ENCODE results near the gene KAZN. TPM values are rescaled to one million over a fixed set of nuclear protein-coding genes. Genes with fewer than 3 reads are reported as not detected.

Gene KAZN
- total RNA-seq, 1 donor from 2014 or later = 7.9 TPM

DNA sequence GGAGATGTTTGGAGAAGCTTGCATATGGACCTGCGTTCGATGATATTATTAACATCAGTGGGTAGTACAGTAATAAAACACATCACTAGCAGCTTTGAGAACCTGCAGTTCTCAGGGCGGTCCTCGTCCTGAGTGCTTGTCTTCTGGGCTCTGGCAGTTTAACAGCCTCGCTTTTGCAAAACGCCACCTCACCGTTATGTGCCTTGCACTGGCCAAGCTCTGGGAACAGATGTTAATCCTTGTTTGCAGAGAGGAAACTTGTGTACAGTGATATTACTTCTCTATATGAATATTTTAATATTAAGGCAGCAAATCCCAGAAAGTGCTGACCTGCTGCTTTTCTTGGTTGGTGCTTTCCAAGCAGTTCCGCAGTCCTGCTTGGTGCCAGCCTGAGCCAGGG is 387.7 kb downstream of the KAZN start:
- Mint-ChIP-seq H3K27ac (ENCODE audit: unreplicated experiment) (no peak overlapping the region), H3K4me3 (ENCODE audit: unreplicated experiment) (no peak overlapping the region)

DNA sequence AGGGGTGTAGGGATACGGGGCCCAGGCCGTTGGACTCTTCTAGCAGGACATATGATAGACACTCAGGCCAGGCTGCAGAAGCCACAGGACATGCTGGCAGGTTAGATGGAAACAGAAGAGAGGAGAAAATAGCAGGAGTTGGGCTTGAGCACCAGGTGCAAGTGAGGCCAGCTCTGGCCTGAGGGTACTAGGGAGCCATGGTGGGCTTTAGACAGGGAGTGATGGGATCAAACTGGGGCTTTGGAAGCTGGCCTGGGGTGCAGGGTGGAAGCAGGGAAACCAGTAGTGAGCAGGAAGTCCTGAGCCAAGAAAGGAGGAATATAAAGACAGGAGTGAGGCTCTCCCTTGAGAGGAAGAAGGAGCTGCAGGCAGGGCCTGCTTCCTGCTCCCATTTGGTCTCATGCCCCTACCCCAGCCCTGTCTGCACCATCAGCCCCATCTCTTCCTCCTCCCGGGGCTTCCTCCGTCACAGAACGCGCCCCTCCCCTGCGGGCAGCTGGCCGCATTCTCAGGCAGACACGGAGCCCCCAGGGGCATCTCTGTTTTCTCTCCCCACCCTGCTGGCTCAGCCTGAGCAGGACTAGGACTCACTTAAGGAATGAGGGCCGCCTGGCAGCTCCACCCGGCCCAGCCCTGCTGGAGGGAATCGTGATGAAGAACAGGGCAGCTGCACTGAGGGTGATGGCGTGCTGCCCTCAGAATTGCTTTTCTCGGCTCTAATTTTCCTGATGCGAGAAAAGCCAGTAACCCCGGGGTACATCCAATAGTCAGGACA is 389.5 kb downstream of the KAZN start:
- TF ChIP-seq, protein P1, sequence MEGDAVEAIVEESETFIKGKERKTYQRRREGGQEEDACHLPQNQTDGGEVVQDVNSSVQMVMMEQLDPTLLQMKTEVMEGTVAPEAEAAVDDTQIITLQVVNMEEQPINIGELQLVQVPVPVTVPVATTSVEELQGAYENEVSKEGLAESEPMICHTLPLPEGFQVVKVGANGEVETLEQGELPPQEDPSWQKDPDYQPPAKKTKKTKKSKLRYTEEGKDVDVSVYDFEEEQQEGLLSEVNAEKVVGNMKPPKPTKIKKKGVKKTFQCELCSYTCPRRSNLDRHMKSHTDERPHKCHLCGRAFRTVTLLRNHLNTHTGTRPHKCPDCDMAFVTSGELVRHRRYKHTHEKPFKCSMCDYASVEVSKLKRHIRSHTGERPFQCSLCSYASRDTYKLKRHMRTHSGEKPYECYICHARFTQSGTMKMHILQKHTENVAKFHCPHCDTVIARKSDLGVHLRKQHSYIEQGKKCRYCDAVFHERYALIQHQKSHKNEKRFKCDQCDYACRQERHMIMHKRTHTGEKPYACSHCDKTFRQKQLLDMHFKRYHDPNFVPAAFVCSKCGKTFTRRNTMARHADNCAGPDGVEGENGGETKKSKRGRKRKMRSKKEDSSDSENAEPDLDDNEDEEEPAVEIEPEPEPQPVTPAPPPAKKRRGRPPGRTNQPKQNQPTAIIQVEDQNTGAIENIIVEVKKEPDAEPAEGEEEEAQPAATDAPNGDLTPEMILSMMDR (IDR thresholded peaks at IDR 0.05; ENCODE audit: partially characterized antibody, unreplicated experiment) = no peak
- peaks cover 2% of the 10 kb centered on the region for H3K4me1 Mint-ChIP-seq (ENCODE audit: low read depth, unreplicated experiment)
- DNase-seq = peak; percentile 46
- no peak overlapping the region for H3K27ac Mint-ChIP-seq (ENCODE audit: unreplicated experiment)
- H3K4me3 Mint-ChIP-seq (ENCODE audit: unreplicated experiment) = no peak overlapping the region
- no peaks in the 10 kb centered on the region for H3K36me3 Mint-ChIP-seq (ENCODE audit: unreplicated experiment)
- peaks cover 5% of the 10 kb centered on the region for H3K27me3 Mint-ChIP-seq (ENCODE audit: unreplicated experiment)
- peaks cover 4% of the 10 kb centered on the region for H3K9me3 Mint-ChIP-seq (ENCODE audit: unreplicated experiment)

More for the DNA sequence above, 387.7 kb downstream of the KAZN start:
- Mint-ChIP-seq H3K36me3 (ENCODE audit: unreplicated experiment) (no peaks in the 10 kb centered on the region), H3K9me3 (ENCODE audit: unreplicated experiment) (peaks cover 4% of the 10 kb centered on the region), H3K4me1 (ENCODE audit: low read depth, unreplicated experiment) (peaks cover 2% of the 10 kb centered on the region), H3K27me3 (ENCODE audit: unreplicated experiment) (peaks cover 5% of the 10 kb centered on the region)
- TF ChIP-seq, protein P1 (IDR thresholded peaks at IDR 0.05; ENCODE audit: partially characterized antibody, unreplicated experiment) = no peak
- no peak for DNase-seq

DNA sequence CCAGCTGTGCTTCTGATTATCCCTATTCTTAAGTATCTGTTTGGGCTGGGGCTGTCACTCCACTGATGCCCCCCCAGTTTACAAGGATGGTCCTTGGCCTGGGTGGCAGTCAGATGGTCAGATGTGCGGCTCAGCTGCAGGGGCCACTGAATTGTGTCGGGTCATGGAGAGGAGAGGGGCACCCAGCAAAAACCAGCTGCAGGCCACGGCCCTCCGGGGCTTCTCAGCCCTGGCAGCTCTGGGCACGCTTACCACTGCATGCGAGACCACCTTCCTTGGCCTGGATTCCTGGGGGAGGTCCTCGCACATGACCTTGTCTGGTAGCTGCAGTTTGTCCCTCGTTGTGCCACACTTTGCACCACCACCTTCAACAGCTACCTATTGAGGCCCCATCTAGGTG is 390.2 kb downstream of the KAZN start:
- Mint-ChIP-seq H3K27me3 (ENCODE audit: unreplicated experiment) (peaks cover 5% of the 10 kb centered on the region), H3K27ac (ENCODE audit: unreplicated experiment) (no peak overlapping the region), H3K36me3 (ENCODE audit: unreplicated experiment) (no peaks in the 10 kb centered on the region), H3K9me3 (ENCODE audit: unreplicated experiment) (peaks cover 4% of the 10 kb centered on the region), H3K4me1 (ENCODE audit: low read depth, unreplicated experiment) (peaks cover 2% of the 10 kb centered on the region), H3K4me3 (ENCODE audit: unreplicated experiment) (no peak overlapping the region)
- no peak for DNase-seq
- TF ChIP-seq, protein P1 (IDR thresholded peaks at IDR 0.05; ENCODE audit: partially characterized antibody, unreplicated experiment) = no peak

DNA sequence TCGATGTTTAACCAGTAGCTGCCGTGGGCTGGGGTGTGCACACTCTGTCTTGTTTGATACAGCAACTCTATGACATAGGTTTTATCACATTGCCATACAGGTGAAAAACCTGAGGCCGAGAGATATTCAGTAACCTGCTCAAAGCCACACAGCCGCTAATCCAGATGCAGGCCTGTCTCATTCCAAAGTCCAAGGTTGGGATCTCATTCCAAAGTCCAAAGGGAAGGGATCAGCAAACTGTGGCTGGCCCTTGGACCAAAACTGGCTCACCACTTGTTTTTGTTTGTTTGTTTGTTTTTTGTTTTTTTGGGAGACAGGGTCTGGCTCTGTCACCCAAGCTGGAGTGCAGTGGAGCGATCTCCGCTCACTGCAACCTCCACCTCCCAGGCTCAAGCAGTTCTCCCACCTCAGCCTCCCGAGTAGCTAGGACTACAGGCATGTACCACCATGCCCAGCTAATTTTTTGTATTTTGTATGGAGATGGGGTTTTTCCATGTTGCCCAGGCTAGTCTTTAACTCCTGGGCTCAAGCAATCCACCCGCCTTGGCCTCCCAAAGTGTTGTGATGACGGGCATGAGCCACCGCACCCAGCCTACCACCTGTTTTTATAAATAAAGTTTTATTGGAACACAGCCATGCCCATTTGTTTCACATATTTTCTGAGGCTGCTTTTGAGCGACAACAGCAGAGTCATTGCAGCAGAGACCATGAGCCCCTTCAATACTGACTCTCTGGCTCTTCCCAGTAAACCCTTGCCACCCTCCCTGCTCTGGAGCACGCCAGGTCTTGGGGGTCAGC is 391.6 kb downstream of the KAZN start:
- TF ChIP-seq, protein P1 (IDR thresholded peaks at IDR 0.05; ENCODE audit: partially characterized antibody, unreplicated experiment) = no peak
- H3K4me1 Mint-ChIP-seq (ENCODE audit: low read depth, unreplicated experiment) = peaks cover 5% of the 10 kb centered on the region
- H3K27ac Mint-ChIP-seq (ENCODE audit: unreplicated experiment) = no peak overlapping the region
- peaks cover 2% of the 10 kb centered on the region for H3K9me3 Mint-ChIP-seq (ENCODE audit: unreplicated experiment)
- H3K4me3 Mint-ChIP-seq (ENCODE audit: unreplicated experiment) = no peak overlapping the region
- H3K27me3 Mint-ChIP-seq (ENCODE audit: unreplicated experiment) = peaks cover 8% of the 10 kb centered on the region
- DNase-seq = no peak
- no peaks in the 10 kb centered on the region for H3K36me3 Mint-ChIP-seq (ENCODE audit: unreplicated experiment)

DNA sequence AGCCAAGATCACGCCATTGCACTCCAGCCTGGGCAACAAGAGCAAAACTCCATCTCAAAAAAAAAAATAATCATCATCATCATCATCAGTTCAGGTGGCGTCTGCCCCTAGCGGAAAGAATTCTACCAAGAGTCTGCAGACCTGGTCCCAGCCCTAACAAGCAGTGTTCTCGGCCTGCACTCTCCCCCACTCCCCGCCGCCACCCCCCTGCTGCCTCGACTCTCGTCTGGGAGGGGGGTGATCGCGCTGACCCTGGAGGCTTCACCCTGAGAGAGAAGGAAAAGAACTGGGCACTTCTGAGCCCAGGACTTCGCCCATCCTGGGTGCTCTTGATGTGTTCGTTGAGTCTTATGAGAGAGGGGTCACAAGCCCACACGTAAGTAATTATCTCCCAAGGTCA is 394.9 kb downstream of the KAZN start:
- Mint-ChIP-seq H3K9me3 (ENCODE audit: unreplicated experiment) (peaks cover 2% of the 10 kb centered on the region), H3K4me1 (ENCODE audit: low read depth, unreplicated experiment) (peaks cover 10% of the 10 kb centered on the region), H3K36me3 (ENCODE audit: unreplicated experiment) (no peaks in the 10 kb centered on the region), H3K27me3 (ENCODE audit: unreplicated experiment) (peaks cover 8% of the 10 kb centered on the region), H3K4me3 (ENCODE audit: unreplicated experiment) (no peak overlapping the region), H3K27ac (ENCODE audit: unreplicated experiment) (no peak overlapping the region)
- TF ChIP-seq, protein P1 (IDR thresholded peaks at IDR 0.05; ENCODE audit: partially characterized antibody, unreplicated experiment) = no peak
- no peak for DNase-seq
